GM13976 (cell line): ENCODE results near the gene KDM1B.

Source experiments
- DNase-seq: peaks from one replicate; pipeline ENCODE4 v3.0.0; 2012; ENCODE audit warnings: low spot score
- in situ Hi-C: fragments of 300-500 bp; cut with MboI; formaldehyde crosslinking; loops from one replicate; pipeline ENCODE4 v1.12.0; 2022; ENCODE audit warnings: low sequenced_read_pairs, mixed read lengths, inconsistent platforms; ENCODE audit not compliant: unreplicated experiment
- TF ChIP-seq, protein P1 (sequence below): IDR thresholded peaks from 2 replicates; pipeline ENCODE4 v1.5.1; 2012; ENCODE audit warnings: borderline replicate concordance, mild to moderate bottlenecking; ENCODE audit not compliant: insufficient read depth; ENCODE audit errors: extremely low read depth, missing control alignments, control extremely low read depth

Gene KDM1B

DNA sequence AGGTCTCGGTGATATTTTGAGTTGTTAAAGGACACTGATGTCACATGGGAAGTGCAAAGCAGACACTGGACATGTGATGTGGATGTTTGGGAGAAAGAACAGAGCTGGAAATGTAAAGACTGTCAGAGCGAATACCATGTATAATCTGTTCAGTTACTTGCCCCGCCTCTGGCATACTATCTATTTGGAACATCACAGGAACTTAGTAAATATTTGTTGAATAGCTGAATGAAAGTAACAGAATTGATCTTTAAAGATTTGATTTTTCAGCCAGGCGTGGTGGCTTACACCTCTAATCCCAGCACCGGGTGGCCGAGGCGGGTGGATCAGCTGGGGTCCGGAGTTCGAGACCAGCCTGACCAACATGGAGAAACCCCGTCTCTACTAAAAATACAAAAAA, 19.0 kb upstream of the KDM1B start:
- DNase-seq, result no peak
- in situ Hi-C loops, result no loop called here
- TF ChIP-seq, protein P1, sequence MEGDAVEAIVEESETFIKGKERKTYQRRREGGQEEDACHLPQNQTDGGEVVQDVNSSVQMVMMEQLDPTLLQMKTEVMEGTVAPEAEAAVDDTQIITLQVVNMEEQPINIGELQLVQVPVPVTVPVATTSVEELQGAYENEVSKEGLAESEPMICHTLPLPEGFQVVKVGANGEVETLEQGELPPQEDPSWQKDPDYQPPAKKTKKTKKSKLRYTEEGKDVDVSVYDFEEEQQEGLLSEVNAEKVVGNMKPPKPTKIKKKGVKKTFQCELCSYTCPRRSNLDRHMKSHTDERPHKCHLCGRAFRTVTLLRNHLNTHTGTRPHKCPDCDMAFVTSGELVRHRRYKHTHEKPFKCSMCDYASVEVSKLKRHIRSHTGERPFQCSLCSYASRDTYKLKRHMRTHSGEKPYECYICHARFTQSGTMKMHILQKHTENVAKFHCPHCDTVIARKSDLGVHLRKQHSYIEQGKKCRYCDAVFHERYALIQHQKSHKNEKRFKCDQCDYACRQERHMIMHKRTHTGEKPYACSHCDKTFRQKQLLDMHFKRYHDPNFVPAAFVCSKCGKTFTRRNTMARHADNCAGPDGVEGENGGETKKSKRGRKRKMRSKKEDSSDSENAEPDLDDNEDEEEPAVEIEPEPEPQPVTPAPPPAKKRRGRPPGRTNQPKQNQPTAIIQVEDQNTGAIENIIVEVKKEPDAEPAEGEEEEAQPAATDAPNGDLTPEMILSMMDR, result no peak

DNA sequence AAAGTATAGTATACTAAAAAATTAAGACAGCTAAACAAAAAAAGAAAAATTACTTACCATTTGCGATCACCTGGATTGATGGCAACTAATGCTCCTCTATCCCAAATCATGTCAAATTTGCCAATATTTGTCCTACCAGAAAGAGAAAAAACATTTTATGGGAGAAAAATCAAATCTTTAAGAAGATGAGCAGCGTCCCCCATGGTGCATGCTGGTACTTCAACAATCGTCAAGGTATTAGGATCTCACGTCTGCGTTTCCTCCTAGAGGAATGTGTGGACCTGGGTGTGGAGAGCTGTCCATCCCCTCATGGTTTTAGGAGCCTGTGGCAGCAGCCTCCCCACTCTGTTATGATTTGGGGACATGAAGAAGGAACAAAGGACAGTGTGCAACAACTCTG, 16.3 kb upstream of the KDM1B start:
- TF ChIP-seq, protein P1, result no peak
- DNase-seq, result no peak
- in situ Hi-C loops, result no loop called here

DNA sequence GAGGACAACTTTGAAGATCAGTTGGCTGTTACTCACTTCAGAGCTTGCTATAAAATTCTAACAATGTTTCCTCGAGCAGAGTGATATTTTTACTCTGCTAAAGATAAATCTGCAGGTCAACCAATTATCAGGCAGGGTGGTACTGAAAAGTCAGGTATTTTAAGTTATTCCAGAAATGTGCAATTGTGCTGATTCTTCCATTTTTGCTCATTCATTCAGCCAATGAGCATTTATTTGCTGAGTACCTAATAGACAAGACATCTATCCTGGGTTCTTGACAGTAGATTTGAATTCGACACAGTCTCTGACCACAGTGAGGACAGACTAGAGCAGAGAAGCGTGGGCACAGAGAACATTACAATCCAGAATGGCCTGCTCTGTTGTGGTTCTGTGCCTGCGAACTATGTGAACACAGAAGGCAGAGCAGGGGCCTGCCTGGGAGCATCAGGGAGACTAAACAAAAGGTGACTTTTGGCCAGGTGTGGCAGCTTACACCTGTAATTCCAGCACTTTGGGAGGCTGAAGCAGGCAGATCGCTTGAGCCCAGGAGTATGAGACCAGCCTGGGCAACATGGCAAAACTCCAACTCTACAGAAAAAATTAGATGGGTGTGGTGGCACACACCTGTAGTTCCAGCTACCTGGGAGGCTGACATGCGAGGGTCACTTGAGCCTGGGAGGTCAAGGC, 15.1 kb upstream of the KDM1B start:
- TF ChIP-seq, protein P1, result no peak
- no peak for DNase-seq
- in situ Hi-C loops, result no loop called here

DNA sequence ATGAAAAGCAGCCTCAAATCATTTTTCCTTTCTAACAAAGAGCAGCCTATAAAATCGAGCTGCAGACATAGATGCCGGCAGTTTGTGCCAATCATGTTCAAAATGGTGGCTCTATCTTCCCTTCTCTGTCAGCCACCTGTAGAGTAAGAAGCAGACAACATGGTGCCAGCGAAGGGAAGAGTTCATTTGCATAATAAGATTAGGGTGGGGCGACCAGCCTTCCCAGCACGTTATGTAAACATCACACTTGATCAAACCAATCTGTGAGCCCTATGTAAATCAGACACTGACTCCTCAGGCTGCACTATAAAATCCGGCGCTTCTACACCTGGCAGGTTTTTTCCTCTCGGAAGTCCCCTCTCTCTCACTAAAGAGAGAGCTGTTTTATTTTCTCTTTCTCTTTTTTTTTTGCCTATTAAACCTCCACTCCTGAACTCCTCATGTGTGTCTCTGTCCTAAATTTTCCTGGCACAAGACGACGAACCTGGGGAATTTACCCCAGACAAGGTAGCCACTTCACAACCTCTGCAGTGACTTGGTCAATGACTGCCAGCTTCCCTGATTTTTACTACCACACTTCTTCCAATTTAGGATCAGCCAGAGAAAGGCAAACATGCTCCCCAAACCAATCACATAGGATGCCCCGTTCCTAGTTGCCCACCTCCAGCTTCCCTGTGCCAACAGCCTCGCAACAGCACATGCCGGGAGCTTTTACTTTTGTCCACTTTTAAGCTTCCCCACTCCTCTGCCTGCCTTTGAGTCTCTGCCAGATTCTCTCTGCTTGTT, 13.2 kb upstream of the KDM1B start:
- in situ Hi-C loops, result no loop called here
- no peak for DNase-seq
- TF ChIP-seq, protein P1, result no peak

DNA sequence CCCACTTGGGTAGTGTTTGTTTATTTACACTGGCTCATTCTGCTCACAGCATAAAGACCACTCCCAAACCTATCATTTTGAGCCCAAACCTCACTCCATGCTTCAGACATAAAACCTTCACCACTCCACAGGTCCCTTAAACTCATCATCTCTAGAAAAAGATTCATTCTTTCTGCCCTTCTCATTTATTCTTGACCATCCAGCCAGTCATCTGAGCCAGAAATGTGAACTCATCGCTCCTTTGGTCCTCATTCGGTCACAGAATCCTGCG, 12.7 kb upstream of the KDM1B start:
- in situ Hi-C loops, result no loop called here
- TF ChIP-seq, protein P1, result no peak
- DNase-seq, result no peak

DNA sequence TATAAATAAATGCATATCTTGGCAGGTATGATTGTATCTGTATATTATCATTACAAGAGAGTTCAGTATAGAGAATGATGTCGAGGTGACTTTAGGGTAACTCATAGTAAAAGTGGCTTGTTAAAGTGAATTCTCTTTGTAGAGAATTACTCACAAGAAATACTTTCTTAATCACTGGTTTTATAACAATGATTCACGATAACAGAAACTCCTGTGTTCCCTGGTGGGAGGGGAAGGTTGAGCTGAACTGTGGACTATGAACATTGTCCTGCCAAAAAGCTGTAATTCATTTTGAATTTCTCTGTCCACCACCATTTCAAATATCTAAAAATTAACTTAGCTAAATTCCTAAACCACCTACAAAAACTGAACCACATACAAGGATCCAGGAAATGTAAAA, 8.1 kb upstream of the KDM1B start:
- in situ Hi-C loops, result no loop called here
- no peak for DNase-seq
- TF ChIP-seq, protein P1, result no peak
